RPMI7951 (cell line): ENCODE results near the gene VAV1. TPM values are rescaled to one million over a fixed set of nuclear protein-coding genes. Genes with fewer than 3 reads are reported as not detected.
"Not testable (repeated sequence)": the region's sequence is repeated elsewhere in the genome, so short reads cannot be mapped to it uniquely, and the experiment has no call there.

Experiments used
- DNase-seq: peaks from one replicate; pipeline ENCODE4 v3.0.0-alpha.2; 2012; ENCODE audit warnings: low read depth
- total RNA-seq: library from RNA; depleted of rRNA; stranded (reverse); fragments of >200 nt; shearing (Covaris generic); gene quantifications from 2 replicates; pipeline ENCODE4 v1.2.3, GENCODE V29; 2014

Gene VAV1
- total RNA-seq, 1 experiment from 2014 or later = 0.12 TPM

DNA sequence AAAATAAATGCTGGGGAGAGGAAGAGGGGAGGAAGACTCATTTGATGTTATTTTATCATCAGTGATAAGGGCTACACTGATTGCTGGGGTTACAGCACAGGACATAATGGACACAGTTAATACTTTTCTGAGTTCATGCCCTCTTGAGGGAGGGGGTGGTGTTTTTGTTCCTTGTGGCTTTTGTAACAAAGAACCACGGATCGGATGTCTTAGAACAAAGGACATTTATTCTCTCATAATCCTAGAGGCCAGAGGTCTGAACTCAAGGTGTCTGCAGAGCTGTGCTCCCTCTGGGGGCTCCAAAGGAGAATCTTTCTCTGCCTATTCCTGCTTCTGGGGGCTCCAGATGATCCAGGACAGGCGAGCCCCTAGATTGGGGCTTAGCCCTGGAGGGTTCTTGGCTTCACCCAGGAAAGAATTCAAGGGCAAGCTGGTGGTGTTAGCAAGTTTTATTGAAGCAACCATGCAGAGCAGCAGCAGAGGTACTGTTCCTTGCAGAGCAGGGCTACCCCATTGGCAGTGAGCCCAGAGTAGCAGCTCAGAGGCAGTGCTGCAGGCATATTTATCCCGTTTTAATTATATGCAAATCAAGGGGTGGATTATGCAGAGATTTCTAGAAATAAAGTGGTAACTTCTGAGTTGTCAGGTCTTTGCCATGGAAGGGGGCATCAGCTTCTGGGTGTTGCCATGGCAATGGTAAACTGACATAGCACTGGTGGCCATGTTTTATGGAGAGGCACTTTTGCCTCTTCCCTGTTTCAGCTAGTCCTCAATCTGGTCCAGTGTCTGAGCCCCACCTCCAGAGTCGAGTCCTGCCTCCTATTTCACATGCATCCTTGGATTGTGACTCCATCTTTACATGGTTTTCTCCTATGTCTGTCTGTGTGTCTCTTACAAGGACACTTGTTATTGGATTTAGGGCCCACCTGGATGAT is 18.0 kb downstream of the VAV1 start:
- DNase-seq = no peak

DNA sequence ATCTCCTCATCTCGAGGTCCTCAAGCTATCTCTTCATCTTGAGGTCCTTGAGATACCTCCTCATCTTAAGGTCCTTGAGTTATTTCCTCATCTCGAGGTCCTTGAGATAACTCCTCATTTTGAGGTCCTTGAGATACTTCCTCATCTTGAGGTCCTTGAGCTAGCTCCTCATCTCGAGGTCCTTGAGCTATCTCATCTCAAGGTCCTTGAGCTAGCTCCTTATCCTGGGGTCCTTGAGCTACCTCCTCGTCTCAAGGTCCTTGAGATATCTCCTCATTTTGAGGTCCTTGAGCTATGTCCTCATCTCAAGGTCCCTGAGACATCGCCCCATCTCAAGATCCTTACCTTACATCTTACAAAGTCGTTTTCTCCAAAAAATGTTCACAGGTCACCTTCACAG is 18.7 kb downstream of the VAV1 start:
- no peak for DNase-seq

DNA sequence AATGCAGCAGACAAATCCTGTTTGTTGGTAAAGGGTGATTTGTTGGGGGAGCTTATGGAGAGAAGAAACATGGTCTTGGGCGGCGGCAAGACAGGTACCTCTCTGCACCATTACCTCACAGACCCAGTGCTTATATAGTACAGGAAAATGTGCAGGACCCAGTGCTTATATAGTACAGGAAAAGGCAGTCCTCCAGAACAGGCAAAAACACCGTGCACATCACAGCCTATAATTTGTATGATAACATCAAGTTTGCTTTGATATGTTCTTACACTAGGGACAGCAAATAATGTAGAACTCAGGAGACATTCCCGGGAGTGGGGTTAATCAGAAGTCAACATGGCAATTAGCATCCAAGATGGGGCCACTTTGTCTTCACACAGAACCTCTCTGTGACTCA is 20.9 kb downstream of the VAV1 start:
- DNase-seq = no peak

DNA sequence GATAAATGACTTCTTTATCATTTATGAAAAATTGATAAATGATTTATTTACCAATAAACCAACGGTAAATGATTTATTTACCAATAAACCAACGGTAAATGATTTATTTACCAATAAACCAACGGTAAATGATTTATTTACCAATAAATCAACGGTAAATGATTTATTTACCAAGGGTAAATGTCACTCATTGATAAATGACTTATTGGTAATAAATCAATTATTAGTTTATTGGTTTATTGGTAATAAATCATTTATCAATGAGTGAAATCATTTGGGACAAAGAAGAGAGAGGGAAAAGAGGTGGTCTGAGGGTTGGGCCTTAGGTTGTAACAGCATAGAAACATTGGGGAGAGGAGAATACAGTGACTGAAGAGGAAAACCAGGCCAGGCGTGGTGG is 21.5 kb downstream of the VAV1 start:
- no peak for DNase-seq

DNA sequence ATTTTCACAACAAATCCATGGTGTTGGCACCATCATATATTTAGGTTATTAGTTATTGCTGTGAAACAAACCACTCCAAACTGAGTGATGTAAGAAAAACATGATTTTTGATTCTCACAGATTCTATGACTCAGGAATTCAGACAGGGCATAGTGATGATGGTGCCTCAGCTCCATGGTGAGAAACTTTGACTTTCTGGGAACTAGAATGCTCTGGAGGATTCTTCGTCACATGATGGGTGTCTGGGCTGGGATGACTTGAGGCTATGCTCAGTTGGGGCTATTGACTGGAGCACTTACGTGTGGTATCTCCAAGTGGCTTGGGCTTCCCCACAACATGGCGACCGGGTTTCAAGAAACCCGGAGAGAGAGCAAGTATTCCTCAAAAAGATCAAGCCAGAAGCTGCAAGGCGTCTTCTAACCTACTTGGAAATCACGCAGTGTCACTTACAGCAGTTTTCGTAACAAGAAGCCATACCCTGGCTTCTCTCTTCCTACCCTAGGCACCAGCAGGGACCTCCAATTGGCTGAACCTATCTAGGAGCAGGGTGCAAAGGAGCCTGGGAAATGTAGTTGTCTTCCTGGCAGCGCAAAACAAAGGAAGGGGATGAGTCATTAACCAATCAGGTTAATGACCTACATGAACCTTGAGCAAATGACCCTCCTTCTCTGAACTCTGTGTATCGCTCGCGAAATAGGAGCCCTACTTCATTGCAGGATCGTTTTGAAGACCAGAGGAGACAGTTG is 22.4 kb downstream of the VAV1 start:
- DNase-seq = no peak

DNA sequence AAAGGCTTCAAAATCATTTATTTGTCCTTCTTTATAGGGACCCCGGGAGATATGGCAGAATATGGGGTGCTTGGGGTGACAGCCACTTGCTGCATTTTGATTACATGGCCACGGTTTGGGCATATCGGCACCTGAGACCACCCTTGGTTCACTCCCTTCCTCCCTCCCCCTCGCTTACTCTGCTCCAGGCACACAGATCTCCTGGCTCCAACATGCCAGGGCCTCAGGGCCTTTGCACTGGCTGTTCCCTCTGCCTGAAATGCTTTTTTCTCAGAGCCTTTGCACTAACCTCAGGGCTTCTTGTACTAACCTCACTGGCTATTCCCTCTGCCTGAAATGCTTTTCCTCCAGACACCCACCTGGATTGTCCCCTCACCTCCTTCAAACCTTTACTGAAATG is 23.8 kb downstream of the VAV1 start:
- no peak for DNase-seq

DNA sequence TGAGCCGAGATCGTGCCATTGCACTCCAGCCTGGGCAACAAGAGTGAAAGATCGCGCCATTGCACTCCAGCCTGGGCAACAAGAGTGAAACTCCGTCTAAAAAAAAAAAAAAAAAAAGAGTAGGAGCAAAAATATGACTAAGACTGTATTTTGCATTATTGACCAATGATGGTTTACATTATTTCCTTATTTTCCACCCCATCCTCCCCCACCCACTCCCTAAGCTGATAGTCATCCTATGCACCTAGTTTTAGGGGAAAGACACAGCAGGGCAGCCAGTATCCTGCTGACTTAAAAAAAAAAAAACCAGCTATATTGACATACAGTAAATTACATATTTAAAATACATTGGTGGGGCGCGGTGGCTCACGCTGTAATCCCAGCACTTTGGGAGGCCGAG is 25.1 kb downstream of the VAV1 start:
- DNase-seq = no peak

DNA sequence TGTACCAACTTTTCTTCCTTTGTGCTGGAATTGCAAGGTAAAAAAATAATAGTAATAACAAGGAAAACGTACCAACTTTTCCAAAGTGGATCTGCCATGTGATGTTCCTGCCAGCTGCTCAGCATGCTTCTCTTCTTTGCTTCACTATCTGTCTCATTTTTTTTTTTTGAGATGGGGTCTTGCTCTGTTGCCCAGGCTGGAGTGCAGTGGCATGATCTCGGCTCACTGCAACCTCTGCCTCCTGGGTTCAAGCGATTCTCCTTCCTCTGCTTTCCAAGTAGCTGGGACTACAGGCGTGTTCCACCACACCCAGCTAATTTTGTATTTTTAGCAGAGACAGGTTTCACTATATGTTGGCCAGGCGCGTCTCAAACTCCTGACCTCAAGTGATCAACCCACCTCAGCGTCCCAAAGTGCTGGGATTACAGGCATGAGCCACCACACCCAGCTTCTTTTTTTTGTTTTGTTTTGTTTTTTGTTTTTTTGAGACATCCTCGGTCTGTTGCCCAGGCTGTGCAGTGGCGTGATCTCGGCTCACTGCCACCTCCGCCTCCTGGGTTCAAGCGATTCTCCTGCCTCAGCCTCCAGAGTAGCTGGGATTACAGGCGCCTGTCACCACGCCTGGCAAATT is 27.8 kb downstream of the VAV1 start:
- not testable (repeated sequence) for DNase-seq

DNA sequence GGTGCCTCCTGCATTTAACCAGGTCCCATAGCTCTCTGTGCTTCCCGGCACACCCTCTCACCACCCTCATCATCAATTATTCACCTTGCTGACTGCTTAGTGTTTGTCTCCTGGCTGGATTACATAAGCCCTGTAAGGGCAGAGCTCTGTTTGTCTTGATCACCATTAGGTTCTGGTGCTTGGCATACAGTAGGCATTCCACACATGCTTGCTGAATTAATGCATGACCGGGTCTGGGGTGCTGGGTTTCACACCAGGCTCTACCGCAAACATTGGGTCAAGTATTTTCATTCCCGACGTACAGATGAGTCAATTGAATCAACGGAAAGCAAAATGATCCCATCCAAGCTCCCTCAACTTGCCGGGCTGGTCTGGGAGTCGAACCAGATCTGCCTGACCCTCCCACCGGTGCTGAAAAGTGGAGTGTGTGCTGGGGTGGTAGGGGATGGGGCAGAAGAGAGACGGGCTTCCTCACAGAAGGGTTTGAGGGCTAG is 28.5 kb downstream of the VAV1 start:
- peak; percentile 39 for DNase-seq

DNA sequence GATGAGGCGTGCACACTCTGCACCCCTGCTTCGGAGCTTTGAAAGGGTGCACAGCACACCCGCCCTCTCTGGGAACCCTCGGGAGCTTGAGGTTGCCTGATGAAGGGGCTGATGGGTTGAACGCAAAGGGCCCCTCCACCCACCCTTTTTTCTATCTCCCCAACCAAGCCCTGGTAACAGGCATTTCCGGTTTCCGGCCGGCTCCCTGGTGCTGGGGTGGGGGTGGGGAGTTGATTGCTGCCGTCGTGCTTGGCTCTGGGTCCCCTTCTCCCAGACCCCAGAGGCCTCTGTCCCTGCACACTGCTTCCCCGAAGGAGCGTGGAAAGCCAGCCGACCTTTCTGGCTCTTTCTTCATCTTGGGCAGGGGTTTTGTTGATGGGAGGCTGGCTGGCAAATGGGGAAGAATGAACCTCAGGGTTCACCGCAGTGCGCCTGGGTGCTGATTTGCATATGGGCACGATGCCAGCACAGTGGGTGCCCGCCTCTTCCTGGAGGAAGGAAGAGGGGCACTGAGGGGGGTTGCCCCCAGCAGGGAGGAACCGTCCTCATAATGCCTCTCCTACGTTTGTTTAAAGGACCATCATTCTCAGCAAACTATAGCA is 29.1 kb downstream of the VAV1 start:
- no peak for DNase-seq

DNA sequence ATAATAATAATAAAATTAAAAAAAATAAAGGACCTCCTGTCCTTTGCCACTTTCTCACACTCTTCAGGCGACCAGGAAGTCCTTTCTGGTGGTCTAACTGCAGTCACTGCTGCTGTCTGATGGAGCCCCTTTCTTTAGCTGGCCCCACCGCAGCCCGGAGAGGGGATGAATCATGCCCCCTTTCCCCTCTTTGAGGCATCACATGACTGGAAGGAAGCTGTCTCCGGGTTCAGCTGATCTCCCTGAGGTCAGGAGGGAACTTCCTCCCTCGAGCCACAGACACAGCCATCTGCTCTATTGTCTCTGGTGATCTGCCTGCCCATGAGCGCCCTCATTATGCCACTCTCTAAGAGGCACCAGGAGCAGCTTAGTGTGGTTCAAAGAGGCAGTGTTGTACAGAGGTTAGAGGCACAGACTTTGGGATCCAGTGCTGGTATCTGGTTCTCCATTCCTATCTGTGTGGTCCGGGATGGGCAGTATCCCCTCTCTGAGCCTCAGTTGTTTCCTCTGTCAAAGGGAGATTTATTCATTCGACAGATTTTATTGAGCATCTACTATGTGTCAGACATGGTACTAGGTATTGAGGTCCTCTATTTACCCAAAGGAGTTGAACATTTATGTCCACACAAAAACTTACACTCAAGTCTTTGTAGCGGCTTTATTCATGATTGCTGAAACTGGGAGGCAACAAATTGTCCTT is 30.0 kb downstream of the VAV1 start:
- DNase-seq = peak; percentile 24

DNA sequence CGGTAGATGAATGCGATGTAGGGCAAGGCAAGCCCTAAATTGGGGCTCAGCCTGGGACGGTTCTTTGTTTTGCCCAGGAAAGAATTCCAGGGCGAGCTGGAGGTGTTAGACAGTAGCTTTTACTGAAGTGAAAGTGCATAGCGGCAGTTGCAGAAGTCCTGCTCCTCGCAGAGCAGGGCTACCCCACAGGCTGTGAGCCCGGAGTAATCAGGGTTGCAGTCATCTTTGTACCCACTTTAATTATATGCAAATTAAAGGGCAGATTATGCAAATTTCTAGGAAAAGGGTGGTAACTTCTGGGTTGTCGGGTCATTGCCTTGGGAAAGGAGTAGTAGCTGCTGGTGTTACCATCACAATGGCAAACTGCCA is 30.5 kb downstream of the VAV1 start:
- DNase-seq = no peak

DNA sequence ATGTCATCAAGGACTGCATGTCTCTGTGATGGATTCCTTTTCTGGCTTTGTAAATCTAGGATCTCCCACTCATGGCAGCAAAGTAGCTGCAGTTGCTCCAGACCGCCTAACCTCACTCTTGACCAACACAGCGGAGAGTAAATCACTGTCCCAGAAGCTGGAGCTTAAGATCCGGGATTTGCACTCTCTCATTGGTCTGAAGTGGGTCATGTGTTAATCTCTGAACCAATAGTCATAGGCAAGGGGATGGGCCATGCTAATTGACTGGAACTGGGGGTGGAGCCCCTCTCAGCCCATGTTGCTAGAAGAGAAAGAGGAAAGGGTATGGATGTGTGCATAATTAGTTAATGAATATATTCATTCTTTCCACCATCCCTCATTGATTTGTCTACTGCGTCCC is 34.0 kb downstream of the VAV1 start:
- DNase-seq = peak; percentile 28

DNA sequence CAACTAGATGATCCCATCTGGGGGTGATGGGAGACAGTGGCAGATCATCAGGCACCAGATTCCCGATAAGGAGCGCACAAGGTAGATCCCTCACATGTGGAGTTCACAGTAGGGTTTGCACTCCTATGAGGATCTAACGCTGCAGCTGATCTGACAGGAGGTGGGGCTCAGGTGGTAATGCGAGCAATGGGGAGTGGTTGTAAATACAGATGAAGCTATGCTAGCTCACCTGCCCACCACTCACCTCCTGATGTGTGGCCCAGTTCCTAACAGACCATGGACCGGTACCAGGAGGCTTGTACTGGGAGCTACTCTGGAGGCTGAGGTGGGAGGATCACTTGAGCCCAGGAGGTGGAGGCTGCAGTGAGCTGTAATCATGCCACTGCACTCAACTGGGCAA is 34.8 kb downstream of the VAV1 start:
- DNase-seq = no peak

DNA sequence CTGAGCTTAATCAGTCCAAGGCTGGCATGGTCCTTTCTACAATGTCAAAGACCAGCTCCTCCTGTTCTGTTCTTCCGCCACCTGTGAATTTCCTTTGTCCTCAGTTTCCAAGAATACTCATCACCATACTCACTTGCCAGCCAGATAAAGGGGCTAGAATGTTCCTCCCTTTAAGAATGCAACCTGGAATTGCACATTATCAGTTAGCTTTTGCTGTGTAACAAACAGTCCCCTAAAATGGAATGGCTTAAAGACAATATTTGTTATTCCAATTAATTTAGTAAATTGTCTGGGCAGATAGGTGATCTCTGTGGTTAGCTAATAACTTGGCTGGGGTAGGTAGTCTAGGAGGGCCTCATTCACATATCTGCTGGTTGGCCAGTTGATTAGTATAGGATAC is 36.0 kb downstream of the VAV1 start:
- DNase-seq = no peak

DNA sequence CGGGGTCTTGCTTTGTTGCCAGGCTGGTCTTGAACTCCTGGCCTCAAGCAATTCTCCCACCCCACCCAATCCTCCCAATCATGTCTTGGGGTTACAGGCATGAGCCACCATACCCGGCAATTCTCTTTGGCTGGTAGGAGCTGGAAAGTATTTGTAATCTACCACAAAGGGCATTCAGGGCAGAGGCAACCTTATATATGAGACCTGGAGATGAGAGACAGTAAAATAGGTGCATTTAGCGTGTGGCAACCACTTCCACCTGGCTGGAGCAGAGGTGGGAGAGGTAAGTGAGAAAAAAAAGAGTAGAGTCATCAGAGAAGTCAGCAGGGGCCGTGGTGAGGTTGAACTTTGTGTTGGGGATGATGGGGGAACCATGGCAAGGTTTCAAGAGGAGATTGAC is 36.8 kb downstream of the VAV1 start:
- no peak for DNase-seq

DNA sequence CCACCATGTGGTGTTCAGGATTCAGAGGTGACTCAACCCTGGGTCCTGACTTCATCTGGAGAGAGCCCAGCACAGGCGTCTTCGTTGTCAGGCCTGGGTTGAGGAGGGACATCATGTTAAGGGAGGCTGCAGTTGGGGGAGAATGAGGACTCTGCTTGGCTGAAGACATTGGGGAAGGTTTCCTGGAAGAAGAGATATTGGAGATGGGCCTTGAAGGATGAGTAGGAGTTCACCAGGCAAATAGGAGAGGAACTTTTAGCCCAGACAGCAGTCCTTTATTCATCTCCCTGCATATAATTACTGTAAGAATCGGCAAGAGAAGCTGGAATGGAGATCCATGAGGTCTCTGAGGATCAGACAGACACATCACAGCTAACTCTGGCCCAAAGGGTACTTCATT is 38.9 kb downstream of the VAV1 start:
- DNase-seq = no peak

DNA sequence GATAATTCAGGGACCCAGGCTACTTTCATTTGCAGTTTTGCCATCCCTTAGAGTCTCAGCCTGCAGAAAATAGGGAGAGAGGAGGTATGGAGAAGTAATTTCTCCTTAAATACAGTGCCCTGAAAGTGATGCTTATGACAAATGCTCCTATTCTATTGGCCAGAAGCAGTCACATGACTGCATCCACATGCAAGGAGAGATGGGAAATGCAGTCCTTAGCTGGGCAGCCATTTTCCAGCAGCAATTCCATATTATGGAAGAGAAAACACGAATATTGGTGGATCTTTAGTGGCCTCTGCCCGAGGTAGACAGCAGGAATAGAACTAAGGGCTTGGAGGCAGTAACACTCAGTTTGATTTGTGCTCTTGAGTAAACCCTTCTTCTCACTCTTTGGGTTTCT is 39.4 kb downstream of the VAV1 start:
- peak; percentile 80 for DNase-seq

DNA sequence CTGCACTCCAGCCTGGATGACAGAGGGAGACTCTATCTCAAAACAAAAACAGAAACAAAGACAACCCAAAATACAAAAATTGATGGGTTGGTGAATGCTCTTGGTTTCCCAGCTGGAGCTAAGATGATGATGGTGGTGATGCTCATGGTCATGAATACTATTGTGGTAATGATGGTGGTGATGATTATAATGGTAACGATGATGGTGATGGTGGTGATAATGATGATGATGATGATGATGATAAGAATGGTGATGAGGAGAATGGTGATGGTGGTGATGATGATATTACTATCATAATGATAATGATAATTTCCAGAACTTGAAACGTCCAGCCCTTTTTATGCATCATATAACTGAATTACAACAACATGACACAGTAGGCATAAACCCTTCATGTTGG is 40.1 kb downstream of the VAV1 start:
- DNase-seq = no peak

DNA sequence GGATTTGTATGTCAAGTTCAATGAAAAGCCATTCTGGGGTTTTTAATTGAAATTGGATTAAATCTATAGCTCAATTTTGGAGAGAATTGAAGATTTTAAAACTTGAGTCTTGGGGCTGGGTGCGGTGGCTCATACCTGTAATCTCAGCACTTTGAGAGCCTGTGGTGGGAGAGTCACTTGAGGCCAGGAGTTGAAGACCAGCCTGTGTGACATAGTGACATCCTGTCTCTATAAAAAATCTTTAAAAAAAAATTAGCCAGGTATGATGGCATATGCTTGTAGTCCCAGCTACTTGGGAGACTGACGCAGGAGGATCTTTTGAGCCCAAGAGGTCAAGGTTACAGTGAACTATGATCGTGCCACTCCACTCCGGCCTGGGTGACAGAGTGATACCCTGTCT is 41.2 kb downstream of the VAV1 start:
- no peak for DNase-seq

DNA sequence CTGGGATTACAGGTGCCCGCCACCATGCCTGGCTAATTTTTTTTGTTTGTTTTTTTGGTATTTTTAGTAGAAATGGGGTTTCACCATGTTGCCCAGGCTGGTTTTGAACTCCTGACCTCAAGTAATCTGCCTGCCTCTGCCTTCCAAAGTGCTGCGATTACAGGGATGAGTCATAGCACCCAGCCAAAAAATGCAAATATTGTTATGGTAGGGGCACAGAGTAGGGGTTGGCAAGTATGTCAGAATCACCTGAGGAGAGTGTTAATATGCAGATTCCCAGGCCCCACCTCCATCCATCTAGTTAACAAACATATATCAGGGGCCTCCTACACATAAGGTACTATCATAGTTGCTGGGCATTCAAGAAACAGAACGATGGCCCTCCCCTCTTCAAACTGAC is 44.7 kb downstream of the VAV1 start:
- no peak for DNase-seq

DNA sequence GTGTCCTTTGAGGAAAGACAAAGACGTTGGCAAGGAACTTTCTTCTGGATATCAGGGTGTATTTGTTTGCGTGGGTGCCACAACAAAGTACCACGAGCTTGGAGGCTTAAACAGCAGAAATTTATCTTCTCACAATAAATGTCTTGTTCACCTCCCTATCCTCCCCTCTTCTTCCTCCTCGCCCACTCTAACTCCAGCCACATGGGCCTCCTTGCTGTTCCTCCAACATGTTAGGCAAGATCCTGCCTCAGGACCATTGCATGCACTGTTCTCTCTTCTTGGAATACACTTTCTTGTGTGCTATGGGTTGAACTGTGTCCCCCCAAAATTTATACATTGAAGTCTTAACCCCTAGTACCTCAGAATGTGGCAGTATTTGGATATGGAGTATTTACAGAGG is 45.7 kb downstream of the VAV1 start:
- DNase-seq = no peak
